MCF 10A (cell line): ENCODE data around the gene SPARC. TPM values are rescaled to one million over a fixed set of nuclear protein-coding genes. Genes with fewer than 3 reads are reported as not detected.
"Not testable (repeated sequence)": the region's sequence is repeated elsewhere in the genome, so short reads cannot be mapped to it uniquely, and the experiment has no call there.

Source experiments
- BruUV-seq: library from RNA; stranded (reverse); fragments of 400-500 nt; replicated peaks from 2 replicates; lab custom pipeline; 2021; lab: Mats Ljungman, UMichigan
- CTCF ChIA-PET: fragments of 300-600 bp; sonication (Branson Sonifier 250); formaldehyde crosslinking; extraction: SDS; loops from one replicate; lab custom pipeline; 2021; ENCODE audit warnings: antibody characterized with exemption, inconsistent platforms; lab: Yijun Ruan, JAX
- POLR2A ChIA-PET: fragments of 300-600, 350-650 bp; sonication (Branson Sonifier 250); formaldehyde crosslinking; extraction: SDS; loops from one replicate; lab custom pipeline; 2020; ENCODE audit warnings: antibody characterized with exemption, inconsistent platforms; lab: Yijun Ruan, JAX
- DNase-seq: peaks from one replicate; pipeline ENCODE4 v3.0.0-alpha.2; 2018; ENCODE audit not compliant: unreplicated experiment
- H3K27ac Mint-ChIP-seq: one replicate; pipeline ENCODE4 v1.8.0; 2022; ENCODE audit warnings: mild to moderate bottlenecking, low read depth, mixed read lengths; ENCODE audit not compliant: unreplicated experiment
- H3K27me3 Mint-ChIP-seq: one replicate; pipeline ENCODE4 v1.8.0; 2022; ENCODE audit warnings: mixed read lengths; ENCODE audit not compliant: insufficient read depth, unreplicated experiment
- H3K36me3 Mint-ChIP-seq: one replicate; pipeline ENCODE4 v1.8.0; 2022; ENCODE audit warnings: mild to moderate bottlenecking, moderate library complexity, mixed read lengths; ENCODE audit not compliant: insufficient read depth, unreplicated experiment
- H3K4me1 Mint-ChIP-seq: one replicate; pipeline ENCODE4 v1.8.0; 2022; ENCODE audit warnings: mixed read lengths; ENCODE audit not compliant: insufficient read depth, unreplicated experiment
- H3K4me3 Mint-ChIP-seq: one replicate; pipeline ENCODE4 v1.8.0; 2022; ENCODE audit warnings: mild to moderate bottlenecking, moderate library complexity, mixed read lengths; ENCODE audit not compliant: unreplicated experiment
- H3K9me3 Mint-ChIP-seq: one replicate; pipeline ENCODE4 v1.8.0; 2022; ENCODE audit warnings: mixed read lengths; ENCODE audit not compliant: unreplicated experiment
- CTCF ChIP-seq: fragments of 200-600 bp; IDR thresholded peaks from one replicate; pipeline ENCODE4 v1.8.0; 2022; ENCODE audit warnings: antibody characterized with exemption, mild to moderate bottlenecking; ENCODE audit not compliant: unreplicated experiment
- intact Hi-C: fragments of 100-400 bp; cut with micrococcal nuclease; formaldehyde crosslinking; loops from 2 replicates; pipeline ENCODE4 v1.14.1; 2022
- total RNA-seq: library from RNA; stranded (reverse); gene quantifications from 2 replicates; pipeline ENCODE4 v1.2.3, GENCODE V29; 2022

Gene SPARC
- total RNA-seq, 1 experiment from 2014 or later, result 32.6 TPM

- no peaks in the 10 kb centered on the region for H3K9me3 Mint-ChIP-seq
- no peak overlapping the region for H3K4me3 Mint-ChIP-seq
- BruUV-seq, result no TSS peak
- H3K27me3 Mint-ChIP-seq, result no peaks in the 10 kb centered on the region
- no peak for DNase-seq
- CTCF ChIA-PET, result interaction anchor here (0.6 to 17.0 kb wide), 3 partner anchors 59 to 417 kb away, joined by 3 to 652 read pairs (median 3); no protein-coding TSS in a partner anchor
- TF ChIP-seq CTCF, result no peak
- POLR2A ChIA-PET, result interaction anchor here (1.7 kb wide), 1 partner anchor 73 kb away, joined by 4 read pairs; no protein-coding TSS in a partner anchor
- no peaks in the 10 kb centered on the region for H3K36me3 Mint-ChIP-seq
- intact Hi-C loops, result no loop called here
- H3K4me1 Mint-ChIP-seq, result no peaks in the 10 kb centered on the region
- no peak overlapping the region for H3K27ac Mint-ChIP-seq
These were observed 46.8 kb upstream of the SPARC start for GRCh38 chr5:151733358-151734063.

GRCh38 chr5:151730381-151730780, 43.7 kb upstream of the SPARC start:
- H3K9me3 Mint-ChIP-seq, result no peaks in the 10 kb centered on the region
- intact Hi-C loops, result no loop called here
- DNase-seq, result no peak
- ChIA-PET POLR2A (no interaction called here), CTCF (interaction anchor here (0.9 to 17.0 kb wide), 4 partner anchors 10 to 78 kb away, joined by 3 to 652 read pairs (median 16); no protein-coding TSS in a partner anchor)
- H3K4me3 Mint-ChIP-seq, result no peak overlapping the region
- no peaks in the 10 kb centered on the region for H3K36me3 Mint-ChIP-seq
- no peaks in the 10 kb centered on the region for H3K27me3 Mint-ChIP-seq
- no peak for TF ChIP-seq CTCF
- BruUV-seq, result no TSS peak
- no peak overlapping the region for H3K27ac Mint-ChIP-seq
- H3K4me1 Mint-ChIP-seq, result no peaks in the 10 kb centered on the region

GRCh38 chr5:151729597-151729996, 42.9 kb upstream of the SPARC start:
- H3K27me3 Mint-ChIP-seq, intact Hi-C loops, BruUV-seq, H3K27ac Mint-ChIP-seq, H3K4me3 Mint-ChIP-seq, H3K4me1 Mint-ChIP-seq, H3K9me3 Mint-ChIP-seq, POLR2A ChIA-PET, DNase-seq, H3K36me3 Mint-ChIP-seq: not testable (repeated sequence)
- CTCF ChIA-PET, result interaction anchor here (4.1 to 17.0 kb wide), 2 partner anchors 11 to 68 kb away, joined by 31 to 652 read pairs; no protein-coding TSS in a partner anchor

GRCh38 chr5:151724360-151724759, 37.6 kb upstream of the SPARC start:
- Mint-ChIP-seq H3K4me1 (no peaks in the 10 kb centered on the region), H3K4me3 (no peak overlapping the region), H3K36me3 (no peaks in the 10 kb centered on the region), H3K27me3 (no peaks in the 10 kb centered on the region), H3K9me3 (no peaks in the 10 kb centered on the region), H3K27ac (no peak overlapping the region)
- BruUV-seq, result no TSS peak
- TF ChIP-seq CTCF, result no peak
- POLR2A ChIA-PET, result no interaction called here
- CTCF ChIA-PET, result interaction anchor here (0.6 to 1.4 kb wide), 3 partner anchors 63 to 419 kb away, joined by 3 to 5 read pairs (median 3); no protein-coding TSS in a partner anchor
- no peak for DNase-seq
- intact Hi-C loops, result no loop called here
